Esophagus squamous epithelium (tissue), 4 donors: ENCODE results near the gene CAPG.

Experiments used
- CTCF ChIP-seq, 6 experiments: fragments of 450-650 bp in 4 of 6; fragments of 200-600 bp in 2 of 6; sonication (generic) in 2 of 6; IDR thresholded peaks; one replicate each; pipeline ENCODE4 v1.5.1; 2016 to 2019; ENCODE audit warnings: antibody characterized with exemption in 6 of 6, mild to moderate bottlenecking in 4 of 6, moderate library complexity in 4 of 6
- POLR2A ChIP-seq, 4 donors: fragments of 450-650 bp; IDR thresholded peaks; one replicate each; pipeline ENCODE4 v1.6.1; 2017; ENCODE audit warnings: antibody characterized with exemption in 4 of 4, mild to moderate bottlenecking in 4 of 4, moderate library complexity in 3 of 4

- TF ChIP-seq CTCF (IDR thresholded peaks at IDR 0.05), result no peak
- no peak for TF ChIP-seq POLR2A (IDR thresholded peaks at IDR 0.05)
These were observed 24.4 kb downstream of the CAPG start for GRCh38 chr2:85385746-85386145.
